Parathyroid adenoma (tissue), 2 donors: ENCODE data around the gene PROZ.
"Not testable (repeated sequence)": the region's sequence is repeated elsewhere in the genome, so short reads cannot be mapped to it uniquely, and the experiment has no call there.

Experiments used
- H2AFZ ChIP-seq: fragments of 300-600 bp; sonication (generic); one replicate; pipeline ENCODE4 v1.7.0; 2017; ENCODE audit warnings: antibody characterized with exemption, mild to moderate bottlenecking
- H3K27ac ChIP-seq: fragments of 300-600 bp; sonication (generic); one replicate; pipeline ENCODE4 v1.7.0; 2017
- H3K27me3 ChIP-seq: fragments of 300-600 bp; sonication (generic); one replicate; pipeline ENCODE4 v1.7.0; 2017; ENCODE audit warnings: low read length; ENCODE audit not compliant: control insufficient read depth, insufficient read depth
- H3K36me3 ChIP-seq: fragments of 300-600 bp; sonication (generic); one replicate; pipeline ENCODE4 v1.7.0; 2017; ENCODE audit warnings: low read length; ENCODE audit not compliant: control insufficient read depth, insufficient read depth
- H3K4me1 ChIP-seq: fragments of 300-600 bp; sonication (generic); one replicate; pipeline ENCODE4 v1.7.0; 2017; ENCODE audit warnings: control low read depth
- H3K4me2 ChIP-seq: fragments of 300-600 bp; sonication (generic); one replicate; pipeline ENCODE4 v1.7.0; 2017; ENCODE audit warnings: low read length
- H3K4me3 ChIP-seq: fragments of 300-600 bp; sonication (generic); one replicate; pipeline ENCODE4 v1.7.0; 2017; ENCODE audit warnings: low read depth, low read length
- H3K79me2 ChIP-seq: fragments of 300-600 bp; sonication (generic); one replicate; pipeline ENCODE4 v1.7.0; 2017; ENCODE audit warnings: control low read depth
- H3K9ac ChIP-seq: fragments of 300-600 bp; sonication (generic); one replicate; pipeline ENCODE4 v1.7.0; 2017; ENCODE audit warnings: mild to moderate bottlenecking
- H3K9me3 ChIP-seq: fragments of 300-600 bp; sonication (generic); one replicate; pipeline ENCODE4 v1.7.0; 2017; ENCODE audit warnings: low read length; ENCODE audit not compliant: control insufficient read depth
- CTCF ChIP-seq: fragments of 300-600 bp; sonication (generic); IDR thresholded peaks from one replicate; pipeline ENCODE4 v1.7.0; 2017; ENCODE audit warnings: antibody characterized with exemption, mild to moderate bottlenecking
- donor health status: primary hyperparathyroidism.

PROZ gene

GRCh38 chr13:113158946-113159345, 498 bp downstream of the PROZ start:
- Histone ChIP-seq H3K9me3 (no peaks in the 10 kb centered on the region), H3K27ac (no peak overlapping the region), H2AFZ (no peak overlapping the region), H3K27me3 (no peaks in the 10 kb centered on the region), H3K4me1 (no peaks in the 10 kb centered on the region), H3K4me3 (no peak overlapping the region), H3K4me2 (no peak overlapping the region), H3K79me2 (no peaks in the 10 kb centered on the region), H3K9ac (no peak overlapping the region), H3K36me3 (no peaks in the 10 kb centered on the region)
- TF ChIP-seq CTCF: no peak

- Histone ChIP-seq H3K4me3 (no peak overlapping the region), H3K79me2 (no peaks in the 10 kb centered on the region), H3K9me3 (no peaks in the 10 kb centered on the region), H2AFZ (no peak overlapping the region), H3K27me3 (no peaks in the 10 kb centered on the region), H3K4me1 (no peaks in the 10 kb centered on the region), H3K27ac (no peak overlapping the region), H3K4me2 (no peak overlapping the region), H3K9ac (no peak overlapping the region), H3K36me3 (no peaks in the 10 kb centered on the region)
- TF ChIP-seq CTCF: no peak
These were observed 1.3 kb downstream of the PROZ start for GRCh38 chr13:113159701-113160100.

GRCh38 chr13:113160983-113161382, 2.5 kb downstream of the PROZ start:
- no peak overlapping the region for H3K4me3 ChIP-seq
- no peaks in the 10 kb centered on the region for H3K9me3 ChIP-seq
- H3K27ac ChIP-seq: no peak overlapping the region

GRCh38 chr13:113161433-113161832, 3.0 kb downstream of the PROZ start:
- Histone ChIP-seq H3K27ac (no peak overlapping the region), H3K9ac (no peak overlapping the region), H3K36me3 (no peaks in the 10 kb centered on the region), H3K4me3 (no peak overlapping the region), H3K4me1 (no peaks in the 10 kb centered on the region), H3K27me3 (no peaks in the 10 kb centered on the region), H2AFZ (no peak overlapping the region), H3K4me2 (no peak overlapping the region), H3K79me2 (no peaks in the 10 kb centered on the region), H3K9me3 (no peaks in the 10 kb centered on the region)
- no peak for TF ChIP-seq CTCF

More at GRCh38 chr13:113160983-113161382, 2.5 kb downstream of the PROZ start:
- Histone ChIP-seq H3K36me3 (no peaks in the 10 kb centered on the region), H2AFZ (no peak overlapping the region), H3K27me3 (no peaks in the 10 kb centered on the region), H3K9ac (no peak overlapping the region), H3K4me1 (no peaks in the 10 kb centered on the region), H3K4me2 (no peak overlapping the region), H3K79me2 (no peaks in the 10 kb centered on the region)
- no peak for TF ChIP-seq CTCF

- not testable (repeated sequence) for H3K4me3 ChIP-seq, H3K27me3 ChIP-seq, H3K36me3 ChIP-seq, H3K9me3 ChIP-seq, H3K4me1 ChIP-seq, H3K9ac ChIP-seq, H3K27ac ChIP-seq, H3K4me2 ChIP-seq, H3K79me2 ChIP-seq, H2AFZ ChIP-seq
These were observed 3.5 kb downstream of the PROZ start for GRCh38 chr13:113161975-113162374.
